HEK293 (cell line): ENCODE data around the gene PRR3.
A peak's percentile ranks its signal among the peaks of the same experiment; 100 is the strongest.

ENCODE experiments used
- CTCF ChIA-PET: fragments of 350-600 bp; formaldehyde crosslinking; extraction: SDS; loops from one replicate; lab custom pipeline; 2021; ENCODE audit warnings: antibody characterized with exemption; lab: Yijun Ruan, JAX
- POLR2A ChIA-PET: fragments of 300-600 bp; formaldehyde crosslinking; extraction: SDS; loops from one replicate; lab custom pipeline; 2020; ENCODE audit warnings: antibody characterized with exemption, inconsistent platforms; lab: Yijun Ruan, JAX
- H3K27ac ChIP-seq: fragments of 200-500 bp; sonication (Bioruptor generic); 2 replicates; pipeline ENCODE4 v1.5.1; 2014; ENCODE audit warnings: low read depth, low read length, control low read depth, inconsistent platforms; ENCODE audit errors: extremely low read depth
- H3K36me3 ChIP-seq, 2 experiments: fragments of 200-500 bp in 1 of 2; sonication (Bioruptor generic) in 1 of 2; 1 replicate in 1 of 2; 2 replicates in 1 of 2; pipeline ENCODE4 v1.5.1; 2014 to 2017; ENCODE audit warnings: inconsistent platforms in 2 of 2, low read length in 2 of 2; ENCODE audit not compliant: control insufficient read depth in 2 of 2, insufficient read depth in 1 of 2
- H3K4me1 ChIP-seq: fragments of 200-500 bp; sonication (Bioruptor generic); 2 replicates; pipeline ENCODE4 v1.5.1; 2014; ENCODE audit warnings: mild to moderate bottlenecking, low read length, inconsistent platforms; ENCODE audit not compliant: control insufficient read depth, insufficient read depth
- H3K4me3 ChIP-seq: 2 replicates; pipeline ENCODE4 v1.5.1; 2011; ENCODE audit warnings: low read depth, mild to moderate bottlenecking, control low read depth, low read length, moderate library complexity
- H3K9me3 ChIP-seq: fragments of 200-500 bp; sonication (Bioruptor generic); 2 replicates; pipeline ENCODE4 v1.5.1; 2014; ENCODE audit warnings: low read depth, low read length, inconsistent platforms; ENCODE audit not compliant: control insufficient read depth, insufficient read depth
- GLIS2 ChIP-seq: fragments of 450-650 bp; formaldehyde crosslinking; IDR thresholded peaks from 2 replicates; pipeline ENCODE4 v1.5.1; 2016; ENCODE audit warnings: missing biosample characterization, missing genetic modification characterization
- HOXC10 ChIP-seq: sonication (generic); formaldehyde crosslinking; IDR thresholded peaks from 2 replicates; pipeline ENCODE4 v1.8.1; 2023; ENCODE audit warnings: mild to moderate bottlenecking, missing genetic modification reagents
- SALL2 ChIP-seq: fragments of 450-650 bp; formaldehyde crosslinking; IDR thresholded peaks from 2 replicates; pipeline ENCODE4 v1.5.0; 2017; ENCODE audit warnings: missing biosample characterization, mild to moderate bottlenecking, missing genetic modification characterization, borderline replicate concordance
- YY1 ChIP-seq: fragments of 450-650 bp; formaldehyde crosslinking; IDR thresholded peaks from 2 replicates; pipeline ENCODE4 v1.5.1; 2018; ENCODE audit warnings: missing biosample characterization, missing genetic modification characterization
- ZBTB1 ChIP-seq: fragments of 450-650 bp; formaldehyde crosslinking; IDR thresholded peaks from 2 replicates; pipeline ENCODE4 v1.5.1; 2016; ENCODE audit warnings: missing biosample characterization, missing genetic modification characterization
- ZFHX2 ChIP-seq: fragments of 450-650 bp; formaldehyde crosslinking; conservative IDR thresholded peaks from 2 replicates; pipeline ENCODE4 v1.5.1; 2016; ENCODE audit warnings: missing biosample characterization, missing genetic modification characterization
- ZFP3 ChIP-seq: fragments of 450-650 bp; formaldehyde crosslinking; IDR thresholded peaks from 2 replicates; pipeline ENCODE4 v1.5.1; 2016; ENCODE audit warnings: low read depth, missing biosample characterization, missing genetic modification characterization
- ZFP37 ChIP-seq: fragments of 450-650 bp; formaldehyde crosslinking; IDR thresholded peaks from 2 replicates; pipeline ENCODE4 v1.5.1; 2016; ENCODE audit warnings: missing biosample characterization, missing genetic modification characterization
- ZIC2 ChIP-seq: fragments of 450-650 bp; formaldehyde crosslinking; IDR thresholded peaks from 2 replicates; pipeline ENCODE4 v1.5.1; 2016; ENCODE audit warnings: missing biosample characterization, missing genetic modification characterization
- ZNF112 ChIP-seq: fragments of 450-650 bp; formaldehyde crosslinking; IDR thresholded peaks from 2 replicates; pipeline ENCODE4 v1.5.0; 2017; ENCODE audit warnings: missing biosample characterization, missing genetic modification characterization
- ZNF660 ChIP-seq: fragments of 450-650 bp; IDR thresholded peaks from 2 replicates; pipeline ENCODE4 v1.5.1; 2018; ENCODE audit warnings: missing biosample characterization, mild to moderate bottlenecking, missing genetic modification characterization
- ZNF792 ChIP-seq: fragments of 450-650 bp; formaldehyde crosslinking; IDR thresholded peaks from 2 replicates; pipeline ENCODE4 v1.5.1; 2016; ENCODE audit warnings: missing biosample characterization, missing genetic modification characterization
- ZNF843 ChIP-seq: fragments of 450-650 bp; formaldehyde crosslinking; IDR thresholded peaks from 2 replicates; pipeline ENCODE4 v1.5.1; 2016; ENCODE audit warnings: missing biosample characterization, missing genetic modification characterization
- TF ChIP-seq, protein P1 (sequence below): fragments of 450-650 bp; formaldehyde crosslinking; IDR thresholded peaks from 2 replicates; pipeline ENCODE4 v1.5.1; 2016; ENCODE audit warnings: missing biosample characterization, missing genetic modification characterization
- TF ChIP-seq, protein P2 (sequence below): fragments of 450-650 bp; formaldehyde crosslinking; IDR thresholded peaks from 2 replicates; pipeline ENCODE4 v1.5.1; 2016; ENCODE audit warnings: missing biosample characterization, missing genetic modification characterization
- TF ChIP-seq, protein P3 (sequence below): fragments of 450-650 bp; formaldehyde crosslinking; IDR thresholded peaks from 2 replicates; pipeline ENCODE4 v1.5.1; 2016; ENCODE audit warnings: missing biosample characterization, missing genetic modification characterization
- TF ChIP-seq, protein P4 (sequence below): fragments of 450-650 bp; formaldehyde crosslinking; IDR thresholded peaks from 2 replicates; pipeline ENCODE4 v1.5.1; 2017; ENCODE audit warnings: missing biosample characterization, missing genetic modification characterization

PRR3 gene

DNA sequence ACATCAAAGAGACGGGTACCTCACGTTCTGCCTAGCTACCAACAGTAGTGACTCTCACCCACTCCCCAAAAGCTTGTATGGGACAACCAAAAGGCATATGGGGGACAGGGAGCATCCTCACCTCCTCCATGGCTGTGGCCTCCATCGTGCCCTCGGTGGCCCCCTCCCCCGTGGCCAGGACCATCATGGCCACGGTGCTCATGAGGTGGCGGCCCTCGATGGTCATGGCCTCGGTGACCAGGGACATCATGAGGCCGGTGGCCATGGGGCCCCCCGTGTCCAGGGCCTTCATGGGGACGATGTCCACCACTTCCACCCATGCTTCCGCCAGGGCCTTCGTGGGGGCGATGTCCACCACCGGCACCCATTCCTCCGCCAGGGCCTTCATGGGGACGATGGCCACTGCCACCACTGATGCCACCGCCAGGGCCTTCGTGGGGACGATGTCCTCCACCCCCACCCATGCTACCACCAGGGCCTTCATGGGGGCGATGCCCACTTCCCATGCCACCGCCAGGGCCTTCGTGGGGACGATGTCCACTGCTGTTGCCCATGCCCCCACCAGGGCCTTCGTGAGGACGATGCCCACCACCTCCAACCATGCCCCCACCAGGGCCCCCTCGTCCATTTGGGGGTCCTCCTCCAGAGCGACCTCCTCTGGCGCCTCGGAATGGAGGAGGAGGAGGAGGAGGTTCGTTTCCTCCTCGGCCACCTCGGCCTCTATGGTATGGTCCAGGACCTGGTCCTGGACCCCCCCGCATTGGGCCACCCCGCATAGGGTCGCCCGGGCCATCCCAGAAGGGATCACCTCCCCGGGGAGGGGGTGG is 44.9 kb downstream of the PRR3 start:
- TF ChIP-seq ZFP37 (tag by site-specific recombination) (0 out of 2 replicates have a peak, but pooled peaks have one; percentile 2), YY1 (tag by site-specific recombination) (no peak), ZNF660 (tag by site-specific recombination) (no peak), ZIC2 (tag by site-specific recombination) (no peak), HOXC10 (CRISPR knock-in tag) (no peak), ZFP3 (no peak), SALL2 (tag by site-specific recombination) (no peak), ZNF792 (tag by site-specific recombination) (no peak), ZFHX2 (tag by site-specific recombination) (no peak), ZBTB1 (no peak), ZNF843 (no peak), GLIS2 (tag by site-specific recombination) (peak; percentile 77), ZNF112 (tag by site-specific recombination) (no peak)
- TF ChIP-seq, protein P1, sequence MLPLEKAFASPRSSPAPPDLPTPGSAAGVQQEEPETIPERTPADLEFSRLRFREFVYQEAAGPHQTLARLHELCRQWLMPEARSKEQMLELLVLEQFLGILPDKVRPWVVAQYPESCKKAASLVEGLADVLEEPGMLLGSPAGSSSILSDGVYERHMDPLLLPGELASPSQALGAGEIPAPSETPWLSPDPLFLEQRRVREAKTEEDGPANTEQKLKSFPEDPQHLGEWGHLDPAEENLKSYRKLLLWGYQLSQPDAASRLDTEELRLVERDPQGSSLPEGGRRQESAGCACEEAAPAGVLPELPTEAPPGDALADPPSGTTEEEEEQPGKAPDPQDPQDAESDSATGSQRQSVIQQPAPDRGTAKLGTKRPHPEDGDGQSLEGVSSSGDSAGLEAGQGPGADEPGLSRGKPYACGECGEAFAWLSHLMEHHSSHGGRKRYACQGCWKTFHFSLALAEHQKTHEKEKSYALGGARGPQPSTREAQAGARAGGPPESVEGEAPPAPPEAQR (tag by site-specific recombination) = no peak
- TF ChIP-seq, protein P2, sequence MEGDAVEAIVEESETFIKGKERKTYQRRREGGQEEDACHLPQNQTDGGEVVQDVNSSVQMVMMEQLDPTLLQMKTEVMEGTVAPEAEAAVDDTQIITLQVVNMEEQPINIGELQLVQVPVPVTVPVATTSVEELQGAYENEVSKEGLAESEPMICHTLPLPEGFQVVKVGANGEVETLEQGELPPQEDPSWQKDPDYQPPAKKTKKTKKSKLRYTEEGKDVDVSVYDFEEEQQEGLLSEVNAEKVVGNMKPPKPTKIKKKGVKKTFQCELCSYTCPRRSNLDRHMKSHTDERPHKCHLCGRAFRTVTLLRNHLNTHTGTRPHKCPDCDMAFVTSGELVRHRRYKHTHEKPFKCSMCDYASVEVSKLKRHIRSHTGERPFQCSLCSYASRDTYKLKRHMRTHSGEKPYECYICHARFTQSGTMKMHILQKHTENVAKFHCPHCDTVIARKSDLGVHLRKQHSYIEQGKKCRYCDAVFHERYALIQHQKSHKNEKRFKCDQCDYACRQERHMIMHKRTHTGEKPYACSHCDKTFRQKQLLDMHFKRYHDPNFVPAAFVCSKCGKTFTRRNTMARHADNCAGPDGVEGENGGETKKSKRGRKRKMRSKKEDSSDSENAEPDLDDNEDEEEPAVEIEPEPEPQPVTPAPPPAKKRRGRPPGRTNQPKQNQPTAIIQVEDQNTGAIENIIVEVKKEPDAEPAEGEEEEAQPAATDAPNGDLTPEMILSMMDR = no peak
- TF ChIP-seq, protein P3, sequence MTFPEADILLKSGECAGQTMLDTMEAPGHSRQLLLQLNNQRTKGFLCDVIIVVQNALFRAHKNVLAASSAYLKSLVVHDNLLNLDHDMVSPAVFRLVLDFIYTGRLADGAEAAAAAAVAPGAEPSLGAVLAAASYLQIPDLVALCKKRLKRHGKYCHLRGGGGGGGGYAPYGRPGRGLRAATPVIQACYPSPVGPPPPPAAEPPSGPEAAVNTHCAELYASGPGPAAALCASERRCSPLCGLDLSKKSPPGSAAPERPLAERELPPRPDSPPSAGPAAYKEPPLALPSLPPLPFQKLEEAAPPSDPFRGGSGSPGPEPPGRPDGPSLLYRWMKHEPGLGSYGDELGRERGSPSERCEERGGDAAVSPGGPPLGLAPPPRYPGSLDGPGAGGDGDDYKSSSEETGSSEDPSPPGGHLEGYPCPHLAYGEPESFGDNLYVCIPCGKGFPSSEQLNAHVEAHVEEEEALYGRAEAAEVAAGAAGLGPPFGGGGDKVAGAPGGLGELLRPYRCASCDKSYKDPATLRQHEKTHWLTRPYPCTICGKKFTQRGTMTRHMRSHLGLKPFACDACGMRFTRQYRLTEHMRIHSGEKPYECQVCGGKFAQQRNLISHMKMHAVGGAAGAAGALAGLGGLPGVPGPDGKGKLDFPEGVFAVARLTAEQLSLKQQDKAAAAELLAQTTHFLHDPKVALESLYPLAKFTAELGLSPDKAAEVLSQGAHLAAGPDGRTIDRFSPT (tag by site-specific recombination) = peak; percentile 62
- TF ChIP-seq, protein P4, sequence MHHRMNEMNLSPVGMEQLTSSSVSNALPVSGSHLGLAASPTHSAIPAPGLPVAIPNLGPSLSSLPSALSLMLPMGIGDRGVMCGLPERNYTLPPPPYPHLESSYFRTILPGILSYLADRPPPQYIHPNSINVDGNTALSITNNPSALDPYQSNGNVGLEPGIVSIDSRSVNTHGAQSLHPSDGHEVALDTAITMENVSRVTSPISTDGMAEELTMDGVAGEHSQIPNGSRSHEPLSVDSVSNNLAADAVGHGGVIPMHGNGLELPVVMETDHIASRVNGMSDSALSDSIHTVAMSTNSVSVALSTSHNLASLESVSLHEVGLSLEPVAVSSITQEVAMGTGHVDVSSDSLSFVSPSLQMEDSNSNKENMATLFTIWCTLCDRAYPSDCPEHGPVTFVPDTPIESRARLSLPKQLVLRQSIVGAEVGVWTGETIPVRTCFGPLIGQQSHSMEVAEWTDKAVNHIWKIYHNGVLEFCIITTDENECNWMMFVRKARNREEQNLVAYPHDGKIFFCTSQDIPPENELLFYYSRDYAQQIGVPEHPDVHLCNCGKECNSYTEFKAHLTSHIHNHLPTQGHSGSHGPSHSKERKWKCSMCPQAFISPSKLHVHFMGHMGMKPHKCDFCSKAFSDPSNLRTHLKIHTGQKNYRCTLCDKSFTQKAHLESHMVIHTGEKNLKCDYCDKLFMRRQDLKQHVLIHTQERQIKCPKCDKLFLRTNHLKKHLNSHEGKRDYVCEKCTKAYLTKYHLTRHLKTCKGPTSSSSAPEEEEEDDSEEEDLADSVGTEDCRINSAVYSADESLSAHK (tag by site-specific recombination) = no peak
- H3K27ac ChIP-seq = no peak overlapping the region; the same call in 1 of the 2 replicates
- H3K36me3 ChIP-seq = peaks cover 56 to 73% of the 10 kb centered on the region in 2 experiments
- POLR2A ChIA-PET = interaction anchor here (0.7 to 14.9 kb wide), 3 partner anchors 9 to 50 kb away, joined by 3 to 197 read pairs (median 25); no protein-coding TSS in a partner anchor
- CTCF ChIA-PET = interaction anchor here (1.4 kb wide), 1 partner anchor 119 kb away, joined by 5 read pairs; no protein-coding TSS in a partner anchor
- no peaks in the 10 kb centered on the region for H3K4me1 ChIP-seq
- no peak overlapping the region for H3K4me3 ChIP-seq
- H3K9me3 ChIP-seq = no peaks in the 10 kb centered on the region
